ENCODE measurements around the gene EIF4E1B.
A peak's percentile ranks its signal among the peaks of the same experiment; 100 is the strongest.

The EIF4E1B gene

DNA sequence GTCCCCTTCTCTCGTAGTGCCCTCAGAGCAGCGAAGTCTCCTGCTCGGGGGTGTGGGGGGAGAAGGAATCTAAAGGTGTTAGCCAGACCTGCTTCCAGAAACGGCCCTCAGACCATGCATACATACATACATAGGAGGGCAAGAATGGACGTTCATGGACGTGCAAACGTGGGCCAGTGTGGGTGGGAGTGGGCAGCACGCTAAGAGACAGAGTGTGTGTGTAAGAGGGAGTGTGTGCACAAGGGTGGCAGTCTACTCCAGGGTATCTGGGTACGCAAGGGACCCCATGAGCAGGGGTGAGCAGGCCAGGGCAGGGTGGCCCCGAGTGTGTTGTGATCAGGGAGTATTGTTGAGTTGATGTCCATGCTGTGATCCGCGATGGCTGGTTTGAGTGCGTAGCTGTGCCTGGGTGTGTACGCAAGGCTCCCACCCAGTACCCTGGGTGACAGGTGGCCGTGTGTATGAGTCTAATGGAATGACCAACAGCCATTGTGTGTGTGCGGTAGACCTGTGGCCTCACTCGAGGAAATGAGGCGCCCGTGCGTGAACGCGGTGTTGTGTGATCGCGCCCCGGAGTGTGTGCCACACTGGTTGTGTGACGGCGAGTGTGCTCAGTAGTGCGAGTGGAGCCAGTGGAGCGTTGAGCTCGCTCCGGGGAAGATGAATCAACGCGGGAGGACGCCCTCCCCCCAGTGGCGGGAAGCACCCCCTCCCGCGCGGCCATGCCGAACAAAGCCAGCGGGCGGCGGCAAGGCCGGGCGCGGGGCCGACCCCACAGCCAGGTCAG, 21.3 kb upstream of the EIF4E1B start:
- TF ChIP-seq TAF1 (IDR thresholded peaks at IDR 0.05; ENCODE audit: borderline replicate concordance, low read depth, low read length) (no peak), POLR2A (IDR thresholded peaks at IDR 0.05; ENCODE audit: low read depth, low read length) (no peak), POLR2AphosphoS5 (IDR thresholded peaks at IDR 0.05; ENCODE audit: low read depth, low read length) (no peak)

GRCh38 chr5:176609724-176610434, 20.6 kb upstream of the EIF4E1B start, which contains the start of gene GPRIN1:
Gene GPRIN1 (minus strand): TSS chr5:176610156. CDS start chr5:176599834, 10,322 bp downstream.
- FAIRE-seq = peak; percentile 91

More for the DNA sequence above, 21.3 kb upstream of the EIF4E1B start:
- DNase-seq (ENCODE audit: insufficient read length) = no peak
- peak; percentile 38 for FAIRE-seq

DNA sequence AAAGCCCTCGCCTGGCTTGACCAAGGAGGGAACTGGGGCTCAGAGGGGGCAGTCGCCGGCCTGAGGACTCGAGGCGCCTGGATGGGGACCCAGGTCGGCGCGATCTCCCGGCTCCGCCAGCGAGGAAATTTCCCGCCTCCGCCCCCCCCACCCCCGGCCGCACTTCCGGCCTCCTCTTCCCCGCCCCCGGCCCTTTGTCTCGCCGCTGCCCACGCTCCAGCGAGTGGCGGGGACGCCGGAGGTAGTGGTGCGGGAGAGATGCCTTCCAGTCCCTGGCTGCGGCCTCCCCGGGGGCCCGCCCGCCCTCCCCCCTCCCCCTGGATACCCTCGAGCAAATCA, 20.1 kb upstream of the EIF4E1B start:
- FAIRE-seq (no peak), DNase-seq (ENCODE audit: insufficient read length) (peak; percentile 46)
- TF ChIP-seq POLR2A (IDR thresholded peaks at IDR 0.05; ENCODE audit: low read depth, low read length) (no peak), POLR2AphosphoS5 (IDR thresholded peaks at IDR 0.05; ENCODE audit: low read depth, low read length) (no peak), TAF1 (IDR thresholded peaks at IDR 0.05; ENCODE audit: borderline replicate concordance, low read depth, low read length) (no peak)

More at GRCh38 chr5:176609724-176610434, 20.6 kb upstream of the EIF4E1B start, which contains the start of gene GPRIN1:
- no peak for TF ChIP-seq POLR2AphosphoS5 (IDR thresholded peaks at IDR 0.05; ENCODE audit: low read depth, low read length)
- TF ChIP-seq TAF1 (IDR thresholded peaks at IDR 0.05; ENCODE audit: borderline replicate concordance, low read depth, low read length) = no peak
- TF ChIP-seq POLR2A (IDR thresholded peaks at IDR 0.05; ENCODE audit: low read depth, low read length) = no peak; the same call in 1 of the 2 replicates
- peak; percentile 93 for DNase-seq (ENCODE audit: insufficient read length)

- TF ChIP-seq POLR2AphosphoS5 (IDR thresholded peaks at IDR 0.05; ENCODE audit: low read depth, low read length) (no peak), POLR2A (IDR thresholded peaks at IDR 0.05; ENCODE audit: low read depth, low read length) (no peak), TAF1 (IDR thresholded peaks at IDR 0.05; ENCODE audit: borderline replicate concordance, low read depth, low read length) (no peak)
- no peak for DNase-seq (ENCODE audit: insufficient read length)
- FAIRE-seq = no peak
Observed at GRCh38 chr5:176611435-176611834, 19.0 kb upstream of the EIF4E1B start.

- no peak for TF ChIP-seq POLR2AphosphoS5 (IDR thresholded peaks at IDR 0.05; ENCODE audit: low read depth, low read length)
- TF ChIP-seq TAF1 (IDR thresholded peaks at IDR 0.05; ENCODE audit: borderline replicate concordance, low read depth, low read length) = no peak
- no peak for TF ChIP-seq POLR2A (IDR thresholded peaks at IDR 0.05; ENCODE audit: low read depth, low read length)
- DNase-seq (ENCODE audit: insufficient read length) (no peak), FAIRE-seq (no peak)
Observed at GRCh38 chr5:176612008-176612407, 18.5 kb upstream of the EIF4E1B start.

DNA sequence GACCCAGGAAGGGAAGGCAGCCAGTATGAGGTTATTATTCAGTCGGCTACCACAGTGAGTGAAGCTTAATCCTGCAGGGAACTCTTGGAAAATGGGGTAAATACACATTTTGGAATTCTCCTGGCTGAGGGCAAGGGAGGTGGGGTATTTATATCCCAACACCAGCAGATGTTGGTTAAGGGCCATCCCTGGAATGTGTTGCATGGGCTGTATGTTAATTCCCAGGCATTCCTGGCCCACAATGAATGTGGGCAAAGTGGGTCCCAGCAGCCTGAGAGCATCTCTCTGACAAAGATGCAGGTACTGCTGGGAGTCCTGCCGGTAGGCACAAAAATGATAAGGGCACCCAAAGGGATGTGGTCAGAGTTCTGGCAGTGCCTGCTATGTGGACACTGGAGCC, 17.6 kb upstream of the EIF4E1B start:
- FAIRE-seq (no peak), DNase-seq (ENCODE audit: insufficient read length) (no peak)
- no peak for TF ChIP-seq TAF1 (IDR thresholded peaks at IDR 0.05; ENCODE audit: borderline replicate concordance, low read depth, low read length)
- no peak for TF ChIP-seq POLR2AphosphoS5 (IDR thresholded peaks at IDR 0.05; ENCODE audit: low read depth, low read length)
- no peak for TF ChIP-seq POLR2A (IDR thresholded peaks at IDR 0.05; ENCODE audit: low read depth, low read length)

GRCh38 chr5:176614805-176615478, 15.5 kb upstream of the EIF4E1B start:
- DNase-seq (ENCODE audit: insufficient read length) (no peak), FAIRE-seq (no peak)
- TF ChIP-seq POLR2A (IDR thresholded peaks at IDR 0.05; ENCODE audit: low read depth, low read length) (no peak), TAF1 (IDR thresholded peaks at IDR 0.05; ENCODE audit: borderline replicate concordance, low read depth, low read length) (no peak), POLR2AphosphoS5 (IDR thresholded peaks at IDR 0.05; ENCODE audit: low read depth, low read length) (no peak)

DNA sequence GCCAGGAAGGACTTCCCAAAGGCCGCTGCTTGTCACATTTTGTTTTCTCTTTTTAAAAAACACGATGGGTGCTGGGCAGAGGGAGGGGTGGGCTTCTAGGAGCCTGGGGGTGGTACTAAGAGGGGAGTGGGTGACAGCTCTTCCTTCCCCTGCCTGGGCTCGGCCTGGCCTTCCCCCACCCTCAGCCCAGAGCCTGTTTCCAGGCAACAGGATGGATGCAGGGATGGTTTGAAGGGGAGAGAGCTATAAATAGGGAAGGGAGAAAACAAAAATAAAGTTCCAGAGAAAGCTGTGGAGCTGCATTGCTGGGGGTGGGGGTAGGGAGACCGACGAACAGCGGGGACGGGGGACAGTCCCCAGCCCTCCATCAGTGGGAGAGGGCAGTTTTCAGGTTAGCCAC, 14.0 kb upstream of the EIF4E1B start:
- no peak for FAIRE-seq
- no peak for TF ChIP-seq POLR2AphosphoS5 (IDR thresholded peaks at IDR 0.05; ENCODE audit: low read depth, low read length)
- no peak for TF ChIP-seq TAF1 (IDR thresholded peaks at IDR 0.05; ENCODE audit: borderline replicate concordance, low read depth, low read length)
- no peak for TF ChIP-seq POLR2A (IDR thresholded peaks at IDR 0.05; ENCODE audit: low read depth, low read length)
- DNase-seq (ENCODE audit: insufficient read length) = no peak

DNA sequence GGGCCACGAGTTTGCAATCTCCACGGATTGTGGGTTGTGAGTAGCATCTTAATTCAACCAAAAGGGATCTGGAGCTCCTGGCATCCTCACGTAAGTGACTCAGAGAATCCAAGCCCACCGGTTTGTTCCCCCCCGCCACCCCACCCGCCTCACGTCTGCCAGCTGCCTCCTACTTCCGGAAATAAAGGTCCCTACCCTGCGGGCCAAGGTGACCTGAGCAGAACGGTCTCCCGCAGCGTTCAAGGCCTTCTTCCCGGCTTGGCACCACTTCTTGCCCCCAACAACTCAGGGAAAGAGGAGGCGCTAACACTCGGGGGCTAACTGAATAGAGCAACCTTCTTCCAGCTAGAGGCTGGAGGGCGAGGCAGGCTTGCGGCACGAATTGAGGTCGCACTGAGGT, 11.7 kb upstream of the EIF4E1B start:
- FAIRE-seq = no peak
- no peak for DNase-seq (ENCODE audit: insufficient read length)
- TF ChIP-seq TAF1 (IDR thresholded peaks at IDR 0.05; ENCODE audit: borderline replicate concordance, low read depth, low read length) (no peak), POLR2A (IDR thresholded peaks at IDR 0.05; ENCODE audit: low read depth, low read length) (no peak), POLR2AphosphoS5 (IDR thresholded peaks at IDR 0.05; ENCODE audit: low read depth, low read length) (no peak)

GRCh38 chr5:176619203-176619568, 11.3 kb upstream of the EIF4E1B start:
- FAIRE-seq (no peak), DNase-seq (ENCODE audit: insufficient read length) (peak; percentile 59)
- TF ChIP-seq POLR2A (IDR thresholded peaks at IDR 0.05; ENCODE audit: low read depth, low read length) (no peak), TAF1 (IDR thresholded peaks at IDR 0.05; ENCODE audit: borderline replicate concordance, low read depth, low read length) (no peak), POLR2AphosphoS5 (IDR thresholded peaks at IDR 0.05; ENCODE audit: low read depth, low read length) (no peak)

GRCh38 chr5:176619569-176620332, 10.7 kb upstream of the EIF4E1B start:
- FAIRE-seq = no peak
- TF ChIP-seq TAF1 (IDR thresholded peaks at IDR 0.05; ENCODE audit: borderline replicate concordance, low read depth, low read length) = no peak
- no peak for TF ChIP-seq POLR2A (IDR thresholded peaks at IDR 0.05; ENCODE audit: low read depth, low read length)

More at GRCh38 chr5:176619569-176620332, 10.7 kb upstream of the EIF4E1B start:
- no peak for DNase-seq (ENCODE audit: insufficient read length)

Data from GM12892 (cell line).